Measurements from ENCODE around the gene E2F4. TPM values are rescaled to one million over a fixed set of nuclear protein-coding genes. Genes with fewer than 3 reads are reported as not detected.

Gene E2F4
- polyA plus RNA-seq, 1 donor (not counting 4 experiments of a cell fraction or from before 2014, with no cell fraction given), result 64.7 TPM

DNA sequence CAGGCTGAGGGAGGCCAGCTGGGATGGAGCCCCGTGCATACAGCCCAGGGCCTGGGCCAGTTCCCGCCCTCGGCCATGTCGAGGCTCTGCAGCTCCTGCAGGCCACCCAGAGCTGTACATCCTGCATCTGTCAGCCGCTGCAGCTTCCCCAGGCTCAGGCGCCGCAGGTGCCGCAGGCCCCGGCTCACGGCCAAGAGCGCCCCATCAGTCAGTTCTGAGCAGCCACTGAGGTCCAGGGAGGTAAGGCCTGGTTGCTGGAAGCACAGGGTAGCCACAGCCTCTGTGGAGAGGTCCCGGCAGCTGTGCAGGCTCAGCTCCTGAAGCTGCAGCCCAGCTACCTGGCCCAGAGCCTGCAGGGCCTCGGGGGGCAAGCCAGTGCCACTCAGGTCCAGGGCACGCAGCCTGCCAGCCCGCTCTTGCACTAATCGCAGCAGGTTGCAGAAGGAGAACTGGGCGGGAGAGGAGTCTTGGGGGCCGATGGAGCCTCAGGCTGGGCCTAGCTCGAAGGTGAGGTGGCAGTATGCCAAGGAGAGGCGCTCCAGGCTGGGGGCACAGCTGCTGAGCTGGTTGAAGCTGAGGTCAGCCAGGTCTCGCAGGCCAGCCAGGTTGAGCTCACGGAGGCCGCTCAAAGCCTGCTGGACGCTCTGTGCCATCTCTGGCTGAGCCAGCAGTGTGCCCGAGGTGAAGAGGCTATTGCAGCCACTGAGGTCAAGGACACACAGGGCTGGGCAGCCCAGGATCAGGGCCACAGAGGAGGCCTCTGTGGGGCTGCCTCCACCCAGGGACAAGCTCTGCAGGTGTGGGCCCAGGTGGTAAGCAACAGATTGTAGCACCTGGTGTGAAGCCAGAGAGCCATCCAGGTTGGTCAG is 18.3 kb downstream of the E2F4 start:
- H3K27me3 ChIP-seq (ENCODE audit: control insufficient read depth, extremely low read depth, insufficient read depth, low read length), result no peaks in the 10 kb centered on the region
- no peak overlapping the region for H3K4me2 ChIP-seq (ENCODE audit: control insufficient read depth, extremely low read depth, insufficient read depth, low read depth, low read length)
- H3K9ac ChIP-seq (ENCODE audit: control insufficient read depth, extremely low read depth, insufficient read depth, low read length), result no peak overlapping the region
- DNase-seq (ENCODE audit: low read depth, low spot score) (no peak), FAIRE-seq (no peak)
- peaks cover 44% of the 10 kb centered on the region for H3K4me1 ChIP-seq (ENCODE audit: control insufficient read depth, extremely low read depth, insufficient read depth, low read length)
- peaks cover 4% of the 10 kb centered on the region for H3K9me1 ChIP-seq (ENCODE audit: control insufficient read depth, extremely low read depth, insufficient read depth, low read length)
- no peaks in the 10 kb centered on the region for H3K79me2 ChIP-seq (ENCODE audit: control insufficient read depth, insufficient read depth, low read length)
- no peaks in the 10 kb centered on the region for H4K20me1 ChIP-seq (ENCODE audit: control insufficient read depth, extremely low read depth, insufficient read depth, low read length)
- H3K9me3 ChIP-seq (ENCODE audit: control insufficient read depth, low read depth, low read length), result no peaks in the 10 kb centered on the region
- H3K36me3 ChIP-seq (ENCODE audit: control insufficient read depth in 2 of 2, extremely low read depth in 1 of 2, insufficient read depth in 2 of 2, low read length in 2 of 2), result peaks cover 0 to 1% of the 10 kb centered on the region in 2 experiments
- TF ChIP-seq EZH2 (IDR thresholded peaks at IDR 0.05; ENCODE audit: low read length), result no peak
- TF ChIP-seq, protein P1, sequence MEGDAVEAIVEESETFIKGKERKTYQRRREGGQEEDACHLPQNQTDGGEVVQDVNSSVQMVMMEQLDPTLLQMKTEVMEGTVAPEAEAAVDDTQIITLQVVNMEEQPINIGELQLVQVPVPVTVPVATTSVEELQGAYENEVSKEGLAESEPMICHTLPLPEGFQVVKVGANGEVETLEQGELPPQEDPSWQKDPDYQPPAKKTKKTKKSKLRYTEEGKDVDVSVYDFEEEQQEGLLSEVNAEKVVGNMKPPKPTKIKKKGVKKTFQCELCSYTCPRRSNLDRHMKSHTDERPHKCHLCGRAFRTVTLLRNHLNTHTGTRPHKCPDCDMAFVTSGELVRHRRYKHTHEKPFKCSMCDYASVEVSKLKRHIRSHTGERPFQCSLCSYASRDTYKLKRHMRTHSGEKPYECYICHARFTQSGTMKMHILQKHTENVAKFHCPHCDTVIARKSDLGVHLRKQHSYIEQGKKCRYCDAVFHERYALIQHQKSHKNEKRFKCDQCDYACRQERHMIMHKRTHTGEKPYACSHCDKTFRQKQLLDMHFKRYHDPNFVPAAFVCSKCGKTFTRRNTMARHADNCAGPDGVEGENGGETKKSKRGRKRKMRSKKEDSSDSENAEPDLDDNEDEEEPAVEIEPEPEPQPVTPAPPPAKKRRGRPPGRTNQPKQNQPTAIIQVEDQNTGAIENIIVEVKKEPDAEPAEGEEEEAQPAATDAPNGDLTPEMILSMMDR (optimal IDR thresholded peaks at IDR 0.05 in 1 of 3, IDR thresholded peaks at IDR 0.05 in 1 of 3, conservative IDR thresholded peaks at IDR 0.05 in 1 of 3; ENCODE audit: extremely low read depth in 1 of 3, insufficient read depth in 2 of 3, low read length in 3 of 3), result no peak
- H2AFZ ChIP-seq (ENCODE audit: control insufficient read depth, low read length), result no peak overlapping the region
- dilution Hi-C loops (cut with MboI; ENCODE audit: extremely low pct_ligation_motif_present, low sequenced_read_pairs), result no loop called here
- H3K27ac ChIP-seq (ENCODE audit: control insufficient read depth, insufficient read depth, low read length), result no peak overlapping the region
- H3K4me3 ChIP-seq (ENCODE audit: control insufficient read depth in 2 of 3, extremely low read depth in 1 of 3, insufficient read depth in 2 of 3, low read depth in 1 of 3, low read length in 3 of 3), result no peak overlapping the region

DNA sequence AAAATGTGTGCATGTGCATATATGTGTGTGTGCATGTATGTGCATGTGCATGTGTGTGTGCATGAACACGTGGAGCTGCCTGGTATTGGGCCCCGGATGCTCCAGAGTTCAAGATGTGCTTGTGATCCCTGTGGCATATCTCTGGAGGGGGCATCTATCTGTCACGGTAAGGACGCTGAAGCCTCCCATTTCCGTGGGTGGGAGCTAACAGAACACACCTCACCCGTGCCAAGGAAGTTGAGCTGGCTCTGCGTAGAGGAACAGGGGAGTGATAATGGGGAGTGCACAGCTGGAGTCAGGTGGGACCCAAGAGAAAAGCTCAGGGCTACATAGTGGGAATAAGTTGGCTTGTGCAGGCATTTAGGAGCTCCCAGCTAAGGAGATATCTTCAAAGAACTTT is 19.7 kb downstream of the E2F4 start:
- no peak overlapping the region for H3K4me2 ChIP-seq (ENCODE audit: control insufficient read depth, extremely low read depth, insufficient read depth, low read depth, low read length)
- H3K79me2 ChIP-seq (ENCODE audit: control insufficient read depth, insufficient read depth, low read length), result no peaks in the 10 kb centered on the region
- H2AFZ ChIP-seq (ENCODE audit: control insufficient read depth, low read length), result no peak overlapping the region
- no peaks in the 10 kb centered on the region for H3K27me3 ChIP-seq (ENCODE audit: control insufficient read depth, extremely low read depth, insufficient read depth, low read length)
- no peak for TF ChIP-seq EZH2 (IDR thresholded peaks at IDR 0.05; ENCODE audit: low read length)
- TF ChIP-seq, protein P1 (optimal IDR thresholded peaks at IDR 0.05 in 1 of 3, IDR thresholded peaks at IDR 0.05 in 1 of 3, conservative IDR thresholded peaks at IDR 0.05 in 1 of 3; ENCODE audit: extremely low read depth in 1 of 3, insufficient read depth in 2 of 3, low read length in 3 of 3), result no peak
- DNase-seq (ENCODE audit: low read depth, low spot score) (no peak), FAIRE-seq (no peak)
- no peaks in the 10 kb centered on the region for H4K20me1 ChIP-seq (ENCODE audit: control insufficient read depth, extremely low read depth, insufficient read depth, low read length)
- H3K36me3 ChIP-seq (ENCODE audit: control insufficient read depth in 2 of 2, extremely low read depth in 1 of 2, insufficient read depth in 2 of 2, low read length in 2 of 2), result no peaks in the 10 kb centered on the region
- no peaks in the 10 kb centered on the region for H3K9me3 ChIP-seq (ENCODE audit: control insufficient read depth, low read depth, low read length)
- H3K27ac ChIP-seq (ENCODE audit: control insufficient read depth, insufficient read depth, low read length), result no peak overlapping the region
- dilution Hi-C loops (cut with MboI; ENCODE audit: extremely low pct_ligation_motif_present, low sequenced_read_pairs), result no loop called here
- peaks cover 4% of the 10 kb centered on the region for H3K9me1 ChIP-seq (ENCODE audit: control insufficient read depth, extremely low read depth, insufficient read depth, low read length)
- H3K4me3 ChIP-seq (ENCODE audit: control insufficient read depth in 2 of 3, extremely low read depth in 1 of 3, insufficient read depth in 2 of 3, low read depth in 1 of 3, low read length in 3 of 3), result no peak overlapping the region
- no peak overlapping the region for H3K9ac ChIP-seq (ENCODE audit: control insufficient read depth, extremely low read depth, insufficient read depth, low read length)
- H3K4me1 ChIP-seq (ENCODE audit: control insufficient read depth, extremely low read depth, insufficient read depth, low read length), result peaks cover 36% of the 10 kb centered on the region
